Measurements from ENCODE around the gene C11orf24. TPM values are rescaled to one million over a fixed set of nuclear protein-coding genes. Genes with fewer than 3 reads are reported as not detected.

The C11orf24 gene
- total RNA-seq, 1 donor from 2014 or later = 54.2 TPM

GRCh38 chr11:68297812-68298658 is 26.3 kb upstream of the C11orf24 start:
- Mint-ChIP-seq H3K4me3 (no peak overlapping the region), H3K36me3 (ENCODE audit: low read depth) (no peaks in the 10 kb centered on the region), H3K4me1 (no peaks in the 10 kb centered on the region), H3K27me3 (ENCODE audit: low read depth) (no peaks in the 10 kb centered on the region), H3K27ac (ENCODE audit: unreplicated experiment) (no peak overlapping the region), H3K9me3 (no peaks in the 10 kb centered on the region)
- TF ChIP-seq CTCF (conservative IDR thresholded peaks at IDR 0.05) = peak; percentile 95
- peak; percentile 87 for DNase-seq (ENCODE audit: low read depth, low spot score)

GRCh38 chr11:68297494-68297811 is 25.7 kb upstream of the C11orf24 start:
- no peaks in the 10 kb centered on the region for H3K36me3 Mint-ChIP-seq (ENCODE audit: low read depth)
- no peaks in the 10 kb centered on the region for H3K9me3 Mint-ChIP-seq
- no peaks in the 10 kb centered on the region for H3K27me3 Mint-ChIP-seq (ENCODE audit: low read depth)
- H3K27ac Mint-ChIP-seq (ENCODE audit: unreplicated experiment) = no peak overlapping the region
- no peak overlapping the region for H3K4me3 Mint-ChIP-seq
- no peak for DNase-seq (ENCODE audit: low read depth, low spot score)
- no peak for TF ChIP-seq CTCF (conservative IDR thresholded peaks at IDR 0.05)
- no peaks in the 10 kb centered on the region for H3K4me1 Mint-ChIP-seq

- Mint-ChIP-seq H3K27ac (ENCODE audit: unreplicated experiment) (no peak overlapping the region), H3K36me3 (ENCODE audit: low read depth) (no peaks in the 10 kb centered on the region), H3K27me3 (ENCODE audit: low read depth) (no peaks in the 10 kb centered on the region), H3K4me3 (no peak overlapping the region), H3K9me3 (no peaks in the 10 kb centered on the region), H3K4me1 (no peaks in the 10 kb centered on the region)
- TF ChIP-seq CTCF (conservative IDR thresholded peaks at IDR 0.05) = no peak
- DNase-seq (ENCODE audit: low read depth, low spot score) = no peak
Measured at GRCh38 chr11:68297052-68297378, 25.2 kb upstream of the C11orf24 start.

- Mint-ChIP-seq H3K27me3 (ENCODE audit: low read depth) (no peaks in the 10 kb centered on the region), H3K27ac (ENCODE audit: unreplicated experiment) (no peak overlapping the region), H3K9me3 (no peaks in the 10 kb centered on the region), H3K4me3 (no peak overlapping the region), H3K4me1 (no peaks in the 10 kb centered on the region), H3K36me3 (ENCODE audit: low read depth) (no peaks in the 10 kb centered on the region)
- no peak for DNase-seq (ENCODE audit: low read depth, low spot score)
- no peak for TF ChIP-seq CTCF (conservative IDR thresholded peaks at IDR 0.05)
Measured at GRCh38 chr11:68296344-68297051, 24.7 kb upstream of the C11orf24 start.

GRCh38 chr11:68295940-68296339 is 24.2 kb upstream of the C11orf24 start:
- no peak overlapping the region for H3K4me3 Mint-ChIP-seq
- H3K27ac Mint-ChIP-seq (ENCODE audit: unreplicated experiment) = no peak overlapping the region
- no peaks in the 10 kb centered on the region for H3K36me3 Mint-ChIP-seq (ENCODE audit: low read depth)

More at GRCh38 chr11:68295940-68296339, 24.2 kb upstream of the C11orf24 start:
- TF ChIP-seq CTCF (conservative IDR thresholded peaks at IDR 0.05) = no peak
- H3K4me1 Mint-ChIP-seq = no peaks in the 10 kb centered on the region
- no peaks in the 10 kb centered on the region for H3K9me3 Mint-ChIP-seq
- DNase-seq (ENCODE audit: low read depth, low spot score) = no peak
- no peaks in the 10 kb centered on the region for H3K27me3 Mint-ChIP-seq (ENCODE audit: low read depth)
